ENCODE results near the gene POLR3H.

Gene POLR3H

GRCh38 chr22:41512421-41513194 is 31.7 kb downstream of the POLR3H start:
- no peak for FAIRE-seq

GRCh38 chr22:41511521-41511968 is 32.7 kb downstream of the POLR3H start:
- FAIRE-seq: no peak

- FAIRE-seq: no peak
Observed at GRCh38 chr22:41508770-41509170, 35.5 kb downstream of the POLR3H start.

GRCh38 chr22:41507330-41508063 is 36.8 kb downstream of the POLR3H start:
- no peak for FAIRE-seq

- FAIRE-seq: no peak
Observed at GRCh38 chr22:41505511-41506220, 38.6 kb downstream of the POLR3H start.

GRCh38 chr22:41504816-41505215 is 39.5 kb downstream of the POLR3H start:
- FAIRE-seq: no peak

GRCh38 chr22:41504397-41504796 is 39.9 kb downstream of the POLR3H start:
- no peak for FAIRE-seq

GRCh38 chr22:41501209-41501608 is 43.1 kb downstream of the POLR3H start:
- FAIRE-seq: no peak

GRCh38 chr22:41500303-41500702 is 44.0 kb downstream of the POLR3H start:
- FAIRE-seq: no peak

GRCh38 chr22:41499624-41500280 is 44.5 kb downstream of the POLR3H start:
- FAIRE-seq: no peak

GRCh38 chr22:41498303-41498835 is 45.9 kb downstream of the POLR3H start:
- no peak for FAIRE-seq

- no peak for FAIRE-seq
Observed at GRCh38 chr22:41491374-41492100, 52.7 kb downstream of the POLR3H start.

- no peak for FAIRE-seq
Observed at GRCh38 chr22:41488596-41489385, 55.5 kb downstream of the POLR3H start.

GRCh38 chr22:41488076-41488475 is 56.2 kb downstream of the POLR3H start:
- FAIRE-seq: no peak

GRCh38 chr22:41487037-41487935 is 57.0 kb downstream of the POLR3H start:
- FAIRE-seq: no peak

GRCh38 chr22:41485033-41485432 is 59.2 kb downstream of the POLR3H start:
- FAIRE-seq: no peak

- no peak for FAIRE-seq
Observed at GRCh38 chr22:41482319-41482935, 61.8 kb downstream of the POLR3H start.

GRCh38 chr22:41481925-41482318 is 62.3 kb downstream of the POLR3H start:
- no peak for FAIRE-seq

GRCh38 chr22:41481131-41481830 is 63.0 kb downstream of the POLR3H start:
- no peak for FAIRE-seq
